CD4-positive, alpha-beta T cell (primary cell): ENCODE measurements around the gene ERP27. TPM values are rescaled to one million over a fixed set of nuclear protein-coding genes. Genes with fewer than 3 reads are reported as not detected.

Experiments used
- ATAC-seq: fragments of 200-7000 bp; cut with Tn5 transposase; one replicate; pipeline ENCODE4 v1.10.0; 2022; ENCODE audit warnings: mild to moderate bottlenecking; ENCODE audit not compliant: poor library complexity
- CTCF ChIA-PET: fragments of 350-600 bp; sonication (Branson Sonifier 250); formaldehyde crosslinking; loops from one replicate; lab custom pipeline; 2021; ENCODE audit warnings: antibody characterized with exemption, inconsistent platforms; lab: Charles Lee
- POLR2A ChIA-PET: fragments of 350-600 bp; sonication (Branson Sonifier 250); formaldehyde crosslinking; loops from one replicate; lab custom pipeline; 2021; ENCODE audit warnings: antibody characterized with exemption, inconsistent platforms; lab: Charles Lee
- DNase-seq, 14 experiments: peaks; one replicate each; pipeline ENCODE4 v3.0.0-alpha.2; 2013 to 2020; ENCODE audit warnings: mixed read lengths in 2 of 14
- H3K27ac ChIP-seq, 2 donors: one replicate each; pipeline versions ENCODE4 v1.5.1 to v1.7.0; 2013; ENCODE audit warnings: low read length in 2 of 2, low read depth in 1 of 2, mild to moderate bottlenecking in 1 of 2
- H3K27me3 ChIP-seq, 2 experiments: 1 replicate in 1 of 2; 2 replicates in 1 of 2; pipeline versions ENCODE4 v1.6.1 to v1.7.0; 2013; ENCODE audit warnings: low read length in 2 of 2, control low read depth in 1 of 2, mild to moderate bottlenecking in 1 of 2, moderate library complexity in 1 of 2; ENCODE audit not compliant: insufficient read depth in 2 of 2, control insufficient read depth in 1 of 2
- H3K36me3 ChIP-seq: one replicate; pipeline ENCODE4 v1.6.1; 2013; ENCODE audit warnings: low read length, control low read depth; ENCODE audit not compliant: insufficient read depth
- H3K4me1 ChIP-seq: one replicate; pipeline ENCODE4 v1.6.1; 2013; ENCODE audit warnings: low read length, control low read depth; ENCODE audit not compliant: insufficient read depth
- H3K4me3 ChIP-seq: one replicate; pipeline ENCODE4 v1.5.1; 2013; ENCODE audit warnings: mild to moderate bottlenecking, low read length, moderate library complexity
- H3K9me3 ChIP-seq, 2 experiments: 1 replicate in 1 of 2; 2 replicates in 1 of 2; pipeline versions ENCODE4 v1.6.1 to v1.7.0; 2013; ENCODE audit warnings: low read length in 2 of 2, mild to moderate bottlenecking in 2 of 2, control low read depth in 1 of 2, moderate library complexity in 1 of 2; ENCODE audit not compliant: control insufficient read depth in 1 of 2, insufficient read depth in 1 of 2
- H3K27ac Mint-ChIP-seq: one replicate; pipeline ENCODE4 v1.8.0; 2020; ENCODE audit warnings: mixed read lengths
- H3K27me3 Mint-ChIP-seq: one replicate; pipeline ENCODE4 v1.8.0; 2021; ENCODE audit warnings: mixed read lengths
- H3K36me3 Mint-ChIP-seq: one replicate; pipeline ENCODE4 v1.8.0; 2021; ENCODE audit warnings: low read depth, mixed read lengths
- H3K4me1 Mint-ChIP-seq: one replicate; pipeline ENCODE4 v1.8.0; 2021; ENCODE audit warnings: low read depth, mixed read lengths
- H3K4me3 Mint-ChIP-seq: one replicate; pipeline ENCODE4 v1.8.0; 2020; ENCODE audit warnings: mild to moderate bottlenecking, mixed read lengths
- H3K9me3 Mint-ChIP-seq: one replicate; pipeline ENCODE4 v1.8.0; 2020; ENCODE audit warnings: mixed read lengths
- intact Hi-C, 2 experiments: fragments of 100-400 bp; cut with DNase I in 1 of 2; cut with micrococcal nuclease in 1 of 2; formaldehyde crosslinking; loops; one replicate each; pipeline versions ENCODE4 v1.15.1 to v1.9.0; 2023 to 2025; cut with DNase I, micrococcal nuclease
- total RNA-seq, 174 experiments: library from RNA in 2 of 174; stranded (reverse) in 2 of 174; gene quantifications; one replicate each; pipeline ENCODE4 v1.2.3 and lab custom pipeline; 2021 to 2026
- TF ChIP-seq, protein P1 (sequence below): fragments of 200-600 bp; IDR thresholded peaks from one replicate; pipeline ENCODE4 v1.8.0; 2022; ENCODE audit warnings: antibody characterized with exemption, mild to moderate bottlenecking

Gene ERP27
- total RNA-seq, 2 experiments from 2014 or later: 16.2 to 17.1 TPM

DNA sequence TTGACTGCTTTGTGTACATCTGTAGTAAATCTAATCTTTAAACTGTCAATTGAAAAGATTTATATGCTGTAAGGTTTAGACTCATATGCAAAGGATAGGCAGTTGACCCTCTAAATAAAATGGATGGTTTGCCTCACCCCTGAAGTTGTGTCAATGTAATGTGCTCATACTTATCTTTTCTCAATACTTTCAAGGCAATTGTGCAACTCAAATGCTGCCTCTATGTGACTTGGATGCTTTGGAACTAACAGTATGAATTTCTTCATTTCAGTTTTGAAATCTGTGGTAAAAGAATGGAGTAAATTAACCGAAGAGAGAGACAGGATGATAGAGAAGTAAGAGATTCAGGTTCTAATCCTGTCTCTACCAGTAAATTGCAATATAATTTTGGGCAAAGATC lies 44.2 kb upstream of the ERP27 start:
- ATAC-seq: no peak
- Mint-ChIP-seq H3K27ac (peak overlapping the region; percentile 7), H3K4me1 (peaks cover 71% of the 10 kb centered on the region), H3K4me3 (no peak overlapping the region), H3K27me3 (no peaks in the 10 kb centered on the region), H3K36me3 (no peaks in the 10 kb centered on the region), H3K9me3 (no peaks in the 10 kb centered on the region)
- ChIA-PET CTCF (no interaction called here), POLR2A (interaction anchor here (1.1 kb wide), 1 partner anchor 22 kb away, joined by 3 read pairs; no protein-coding TSS in a partner anchor)
- TF ChIP-seq, protein P1, sequence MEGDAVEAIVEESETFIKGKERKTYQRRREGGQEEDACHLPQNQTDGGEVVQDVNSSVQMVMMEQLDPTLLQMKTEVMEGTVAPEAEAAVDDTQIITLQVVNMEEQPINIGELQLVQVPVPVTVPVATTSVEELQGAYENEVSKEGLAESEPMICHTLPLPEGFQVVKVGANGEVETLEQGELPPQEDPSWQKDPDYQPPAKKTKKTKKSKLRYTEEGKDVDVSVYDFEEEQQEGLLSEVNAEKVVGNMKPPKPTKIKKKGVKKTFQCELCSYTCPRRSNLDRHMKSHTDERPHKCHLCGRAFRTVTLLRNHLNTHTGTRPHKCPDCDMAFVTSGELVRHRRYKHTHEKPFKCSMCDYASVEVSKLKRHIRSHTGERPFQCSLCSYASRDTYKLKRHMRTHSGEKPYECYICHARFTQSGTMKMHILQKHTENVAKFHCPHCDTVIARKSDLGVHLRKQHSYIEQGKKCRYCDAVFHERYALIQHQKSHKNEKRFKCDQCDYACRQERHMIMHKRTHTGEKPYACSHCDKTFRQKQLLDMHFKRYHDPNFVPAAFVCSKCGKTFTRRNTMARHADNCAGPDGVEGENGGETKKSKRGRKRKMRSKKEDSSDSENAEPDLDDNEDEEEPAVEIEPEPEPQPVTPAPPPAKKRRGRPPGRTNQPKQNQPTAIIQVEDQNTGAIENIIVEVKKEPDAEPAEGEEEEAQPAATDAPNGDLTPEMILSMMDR: no peak
- Histone ChIP-seq H3K27ac (no peak overlapping the region), H3K4me1 (peaks cover 24% of the 10 kb centered on the region), H3K36me3 (no peaks in the 10 kb centered on the region), H3K27me3 (no peaks in the 10 kb centered on the region), H3K9me3 (no peaks in the 10 kb centered on the region), H3K4me3 (no peak overlapping the region)
- peak in 1 of 14 experiments; percentile 18 for DNase-seq
- intact Hi-C loops: no loop called here

DNA sequence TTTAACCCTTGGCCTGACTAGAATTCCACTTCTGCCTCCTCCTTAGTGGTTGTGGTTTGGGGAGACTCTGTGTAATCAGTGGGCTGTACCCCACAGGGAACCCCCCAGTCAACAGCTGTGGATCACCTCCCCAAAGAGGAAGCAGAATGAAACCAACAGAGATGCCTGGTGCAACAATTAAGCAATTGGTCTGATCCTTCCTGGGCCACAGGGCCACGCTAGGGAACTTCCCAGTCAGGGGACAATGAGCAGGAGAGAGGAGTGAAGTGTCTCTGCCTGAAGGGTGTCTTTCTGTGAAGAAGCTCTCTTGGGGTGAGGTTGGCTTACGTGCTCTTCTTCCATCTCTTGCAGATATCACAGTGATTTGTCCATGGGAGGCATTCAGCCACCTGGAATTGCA lies 42.7 kb upstream of the ERP27 start:
- TF ChIP-seq, protein P1: no peak
- Mint-ChIP-seq H3K4me3 (no peak overlapping the region), H3K36me3 (no peaks in the 10 kb centered on the region), H3K4me1 (peaks cover 66% of the 10 kb centered on the region), H3K27me3 (no peaks in the 10 kb centered on the region), H3K9me3 (no peaks in the 10 kb centered on the region), H3K27ac (no peak overlapping the region)
- no peak overlapping the region for H3K27ac ChIP-seq
- ATAC-seq (no peak), DNase-seq (peak in 2 of 14 experiments; percentile 66 to 75)
- no peaks in the 10 kb centered on the region for H3K9me3 ChIP-seq
- no peak overlapping the region for H3K4me3 ChIP-seq
- ChIA-PET CTCF (interaction anchor here (1.3 to 1.5 kb wide), 2 partner anchors 12 to 15 kb away, joined by 3 to 4 read pairs; no protein-coding TSS in a partner anchor), POLR2A (interaction anchor here (0.6 to 1.2 kb wide), 2 partner anchors 19 to 207 kb away, joined by 3 to 6 read pairs; partner anchors contain the start of gene ARHGDIB)
- H3K4me1 ChIP-seq: peaks cover 24% of the 10 kb centered on the region
- H3K27me3 ChIP-seq: no peaks in the 10 kb centered on the region
- H3K36me3 ChIP-seq: no peaks in the 10 kb centered on the region
- intact Hi-C loops: no loop called here

DNA sequence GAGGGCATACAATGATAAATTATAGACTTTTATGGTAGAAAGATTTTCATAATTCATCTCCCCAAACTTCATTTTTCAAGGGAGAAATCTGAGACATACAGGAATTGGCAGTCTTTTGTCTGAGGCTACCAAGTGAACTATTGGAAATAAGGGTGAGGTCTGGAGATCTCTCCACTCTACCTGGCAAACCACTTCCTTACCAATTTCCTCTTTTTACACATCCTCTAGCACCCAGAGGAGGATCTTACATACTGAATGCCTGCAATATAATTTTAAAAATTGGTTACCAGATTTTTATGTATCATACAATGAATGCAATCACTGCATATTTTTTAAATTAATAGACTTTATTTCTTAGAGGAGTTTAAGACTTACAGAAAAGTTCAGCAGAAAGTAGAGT lies 41.1 kb upstream of the ERP27 start:
- Histone ChIP-seq H3K9me3 (no peaks in the 10 kb centered on the region), H3K27me3 (no peaks in the 10 kb centered on the region), H3K4me1 (peaks cover 22% of the 10 kb centered on the region), H3K27ac (no peak overlapping the region), H3K4me3 (no peak overlapping the region), H3K36me3 (no peaks in the 10 kb centered on the region)
- no peaks in the 10 kb centered on the region for H3K36me3 Mint-ChIP-seq
- H3K27ac Mint-ChIP-seq: no peak overlapping the region
- DNase-seq (no peak), ATAC-seq (no peak)
- POLR2A ChIA-PET: interaction anchor here (0.6 kb wide), 1 partner anchor 31 kb away, joined by 4 read pairs; no protein-coding TSS in a partner anchor
- CTCF ChIA-PET: no interaction called here
- peaks cover 57% of the 10 kb centered on the region for H3K4me1 Mint-ChIP-seq
- intact Hi-C loops: no loop called here
- no peaks in the 10 kb centered on the region for H3K9me3 Mint-ChIP-seq
- TF ChIP-seq, protein P1: no peak
- H3K4me3 Mint-ChIP-seq: no peak overlapping the region
- H3K27me3 Mint-ChIP-seq: no peaks in the 10 kb centered on the region
